HL-60/S4 treated with retinoic acid at 250 ng/mL for 4 days and 3 days (cell line): Measurements from ENCODE around the gene DNAJC9.

ENCODE experiments used
- in situ Hi-C: fragments of 300-500 bp; cut with MboI; formaldehyde crosslinking; loops from 2 replicates; pipeline ENCODE4 v1.7.0; 2022; ENCODE audit warnings: low sequenced_read_pairs

The DNAJC9 gene

GRCh38 chr10:73239908-73240307, 7.1 kb downstream of the DNAJC9 start:
- in situ Hi-C loops: no loop called here

- in situ Hi-C loops: no loop called here
Measured at GRCh38 chr10:73238990-73239566, 8.0 kb downstream of the DNAJC9 start.

GRCh38 chr10:73234695-73235094, 12.4 kb downstream of the DNAJC9 start:
- in situ Hi-C loops: no loop called here

GRCh38 chr10:73233883-73234282, 13.2 kb downstream of the DNAJC9 start:
- in situ Hi-C loops: no loop called here

GRCh38 chr10:73232887-73233286, 14.2 kb downstream of the DNAJC9 start:
- in situ Hi-C loops: no loop called here

GRCh38 chr10:73229567-73229966, 17.5 kb downstream of the DNAJC9 start:
- in situ Hi-C loops: no loop called here

GRCh38 chr10:73228247-73228646, 18.8 kb downstream of the DNAJC9 start:
- in situ Hi-C loops: no loop called here

- in situ Hi-C loops: no loop called here
Measured at GRCh38 chr10:73226663-73227062, 20.4 kb downstream of the DNAJC9 start.

GRCh38 chr10:73225518-73225917, 21.5 kb downstream of the DNAJC9 start:
- in situ Hi-C loops: no loop called here

GRCh38 chr10:73220989-73221388, 26.1 kb downstream of the DNAJC9 start:
- in situ Hi-C loops: no loop called here

GRCh38 chr10:73219384-73219783, 27.7 kb downstream of the DNAJC9 start:
- in situ Hi-C loops: no loop called here

GRCh38 chr10:73218431-73219191, 28.4 kb downstream of the DNAJC9 start:
- in situ Hi-C loops: no loop called here

GRCh38 chr10:73217628-73218027, 29.4 kb downstream of the DNAJC9 start:
- in situ Hi-C loops: no loop called here

- in situ Hi-C loops: no loop called here
Measured at GRCh38 chr10:73215749-73216148, 31.3 kb downstream of the DNAJC9 start.

- in situ Hi-C loops: no loop called here
Measured at GRCh38 chr10:73211106-73211811, 35.8 kb downstream of the DNAJC9 start.

GRCh38 chr10:73210395-73211105, 36.5 kb downstream of the DNAJC9 start:
- in situ Hi-C loops: no loop called here

GRCh38 chr10:73209705-73210104, 37.4 kb downstream of the DNAJC9 start:
- in situ Hi-C loops: no loop called here

GRCh38 chr10:73207883-73208282, 39.2 kb downstream of the DNAJC9 start:
- in situ Hi-C loops: no loop called here

- in situ Hi-C loops: no loop called here
Measured at GRCh38 chr10:73206385-73206784, 40.7 kb downstream of the DNAJC9 start.

GRCh38 chr10:73205890-73206289, 41.2 kb downstream of the DNAJC9 start:
- in situ Hi-C loops: no loop called here

- in situ Hi-C loops: no loop called here
Measured at GRCh38 chr10:73205081-73205480, 42.0 kb downstream of the DNAJC9 start.
